Activated CD4-positive, alpha-beta T cell treated with anti-CD3 and anti-CD28 coated beads, Interleukin-2, amount 50 U/mL, for 16 hours (primary cell): ENCODE data around the gene APBA2.
"Not testable (repeated sequence)": the region's sequence is repeated elsewhere in the genome, so short reads cannot be mapped to it uniquely, and the experiment has no call there.

Experiments used
- DNase-seq: peaks from one replicate; pipeline ENCODE4 v3.0.0-alpha.2; 2020

APBA2 gene

DNA sequence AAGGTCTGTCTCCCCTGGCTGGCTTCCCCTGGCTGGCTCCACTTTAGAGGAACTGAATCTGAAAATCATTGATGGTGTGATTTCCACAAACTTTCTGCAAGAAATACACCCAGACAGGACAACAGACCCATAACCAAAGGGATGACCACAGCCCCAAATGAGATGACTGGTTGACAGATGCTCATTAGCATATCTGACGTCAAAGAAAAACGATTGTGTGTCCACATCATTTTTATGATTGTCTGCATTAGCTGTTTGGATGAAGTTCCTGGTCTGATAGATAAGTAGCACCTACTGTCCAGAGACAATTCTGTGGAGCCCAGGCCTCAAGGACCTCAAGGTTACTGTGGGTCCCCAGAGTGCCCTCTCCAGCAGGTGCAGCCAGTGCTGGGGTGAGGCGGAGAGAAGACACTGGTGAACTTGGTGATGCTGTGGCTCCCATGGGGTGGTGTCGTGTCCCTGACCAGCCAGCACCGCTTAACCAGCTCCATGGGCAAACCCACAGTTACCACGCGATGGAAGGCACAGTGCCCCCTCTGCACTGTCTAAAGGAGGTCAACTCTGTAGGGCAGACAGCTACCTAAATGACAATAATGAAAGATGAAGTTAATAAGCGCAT is 256.5 kb downstream of the APBA2 start:
- DNase-seq: no peak

DNA sequence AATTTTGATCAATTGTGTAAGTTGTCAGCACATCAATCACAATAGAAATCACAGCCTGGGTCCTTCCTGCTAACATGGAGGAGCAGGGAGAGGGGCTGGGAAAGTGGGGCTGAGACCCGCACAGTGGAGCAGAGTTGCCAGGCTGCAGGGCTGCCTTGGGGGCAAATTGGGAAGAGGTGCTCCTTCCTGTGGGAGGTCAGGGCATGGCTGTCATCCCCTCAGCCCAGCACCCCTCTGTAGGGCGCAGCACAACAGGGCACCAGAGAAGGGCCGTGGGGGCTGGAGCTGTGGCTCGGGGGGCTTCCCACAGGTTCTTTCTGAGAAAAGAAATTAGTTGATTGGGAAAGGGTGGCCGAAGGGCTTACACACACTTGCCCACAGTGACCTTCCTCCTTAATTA is 257.5 kb downstream of the APBA2 start:
- DNase-seq: no peak

DNA sequence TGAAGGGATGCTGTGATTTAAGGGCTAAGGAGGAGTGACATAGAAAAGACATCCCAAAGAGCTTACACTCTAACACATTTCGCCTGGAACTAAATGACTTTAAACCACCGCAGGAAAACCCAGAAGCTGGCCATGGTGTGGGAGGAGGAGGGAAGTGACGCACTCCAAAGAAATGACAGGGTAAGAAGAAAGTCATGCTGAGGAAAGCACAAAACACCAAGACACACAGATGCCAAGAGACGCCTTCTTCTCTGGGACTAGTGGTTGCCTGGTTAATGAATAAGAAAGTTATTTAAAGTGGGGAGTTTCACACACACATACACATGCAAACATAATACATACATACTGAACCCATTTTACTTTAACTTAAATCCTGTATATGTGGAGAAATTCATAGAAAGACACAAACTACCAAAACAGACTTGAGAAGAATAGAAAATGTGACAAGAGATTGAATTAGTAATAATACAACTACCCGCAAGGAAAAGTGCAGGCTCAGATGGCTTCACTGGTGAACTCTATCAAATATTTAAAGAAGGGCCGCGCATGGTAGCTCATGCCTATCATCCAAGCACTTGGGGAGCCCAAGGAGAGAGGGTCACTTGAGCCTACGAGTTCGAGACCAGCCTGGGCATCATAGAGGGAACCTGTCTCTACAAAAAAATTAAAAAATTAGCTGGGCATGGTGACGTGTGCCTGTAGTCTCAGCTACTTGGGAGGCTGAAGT is 258.3 kb downstream of the APBA2 start:
- DNase-seq: no peak

DNA sequence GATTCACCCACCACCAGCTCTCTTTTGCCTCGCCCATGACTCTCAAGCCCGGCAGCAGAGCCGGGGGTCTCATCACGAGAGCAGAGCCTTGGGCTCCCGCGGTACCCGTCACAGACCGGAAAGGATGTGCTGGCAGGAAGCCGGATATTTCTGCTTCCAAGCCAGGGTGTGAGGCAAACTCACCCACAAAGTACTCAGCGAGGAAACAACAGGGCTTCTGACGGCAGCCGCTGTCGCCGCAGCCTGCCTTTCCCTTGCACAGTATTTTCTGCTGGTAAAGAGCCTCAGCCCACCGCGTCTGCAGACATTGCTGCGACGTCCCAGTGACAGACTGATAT is 263.9 kb downstream of the APBA2 start:
- DNase-seq: no peak

DNA sequence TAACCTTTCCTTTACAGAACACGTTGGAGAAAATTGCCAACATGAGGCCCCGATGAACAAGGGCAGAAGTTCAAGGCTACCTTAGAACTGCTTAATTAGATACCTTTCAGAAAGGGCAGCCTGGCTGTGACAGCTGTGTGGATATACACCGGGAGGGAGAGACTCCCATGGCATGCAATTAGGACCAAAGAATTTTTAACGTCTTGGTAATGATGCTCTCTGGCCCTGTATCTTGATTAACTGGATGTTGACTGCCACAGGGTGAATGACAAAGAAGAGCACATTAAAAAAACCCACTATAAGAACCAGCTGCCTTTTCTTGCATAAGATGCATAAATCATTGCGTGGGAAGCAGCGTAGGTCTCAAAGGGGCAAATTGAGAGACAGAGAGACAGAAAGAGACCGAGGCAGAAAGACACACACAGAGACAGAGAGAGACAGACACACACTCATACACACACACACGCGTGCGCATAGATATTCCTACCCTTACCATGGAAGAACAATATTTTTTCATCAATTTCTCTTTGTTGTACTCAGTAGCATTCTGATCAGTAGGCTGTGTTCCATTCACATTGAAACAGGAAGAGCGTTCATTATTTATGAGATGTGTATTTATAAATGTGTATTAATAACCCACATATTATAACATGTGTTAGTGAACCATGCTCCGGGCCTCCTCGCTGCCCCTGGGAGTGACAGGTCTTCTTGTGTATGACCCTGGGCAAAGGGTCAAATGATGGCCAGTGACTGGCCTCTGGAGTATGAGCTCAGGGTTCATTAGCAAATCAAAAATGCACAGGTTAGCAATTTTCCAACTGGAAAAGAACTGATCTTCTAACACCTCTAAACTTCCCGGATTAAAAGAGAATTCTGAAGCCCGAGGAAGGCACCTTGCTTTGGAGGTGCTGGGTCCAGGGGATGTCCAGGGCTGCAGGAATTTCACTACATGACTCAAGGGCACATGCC is 265.0 kb downstream of the APBA2 start:
- no peak for DNase-seq

DNA sequence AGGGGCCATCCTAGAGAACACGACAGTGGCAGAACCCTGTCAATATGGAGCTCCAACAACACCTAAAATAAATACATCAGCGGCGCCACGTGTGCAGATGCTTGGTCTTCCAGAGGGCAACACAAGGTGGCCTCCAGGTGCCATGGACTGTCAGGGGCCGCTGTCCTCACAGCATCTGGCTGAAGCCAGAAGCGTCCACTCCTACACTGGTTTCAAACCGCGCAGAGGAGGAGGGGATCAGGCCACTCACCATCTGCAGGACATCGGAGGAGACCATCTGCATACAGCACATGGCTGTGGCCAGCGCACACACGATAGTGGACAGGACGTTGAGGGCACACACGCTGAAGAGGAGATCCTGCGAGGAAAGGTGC is 265.7 kb downstream of the APBA2 start:
- DNase-seq: no peak

DNA sequence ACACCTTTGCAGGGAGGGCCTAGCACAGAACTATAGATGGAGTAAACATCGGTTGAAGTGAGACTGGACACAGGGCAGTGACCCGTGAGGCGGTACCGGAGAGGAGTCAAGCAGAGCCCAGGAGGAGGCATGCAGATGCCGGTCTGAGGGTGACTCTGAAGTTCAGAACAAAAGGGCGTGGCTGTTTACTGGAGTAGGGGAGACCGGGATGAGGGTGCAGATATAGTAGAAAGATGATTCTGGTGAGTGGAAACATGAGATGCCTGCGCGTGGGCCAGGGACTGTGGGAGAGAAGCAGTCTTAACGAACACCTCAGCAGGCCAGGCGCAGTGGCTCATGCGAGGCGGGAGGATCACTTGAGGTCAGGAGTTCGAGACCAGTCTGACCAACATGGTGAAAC is 270.7 kb downstream of the APBA2 start:
- no peak for DNase-seq

DNA sequence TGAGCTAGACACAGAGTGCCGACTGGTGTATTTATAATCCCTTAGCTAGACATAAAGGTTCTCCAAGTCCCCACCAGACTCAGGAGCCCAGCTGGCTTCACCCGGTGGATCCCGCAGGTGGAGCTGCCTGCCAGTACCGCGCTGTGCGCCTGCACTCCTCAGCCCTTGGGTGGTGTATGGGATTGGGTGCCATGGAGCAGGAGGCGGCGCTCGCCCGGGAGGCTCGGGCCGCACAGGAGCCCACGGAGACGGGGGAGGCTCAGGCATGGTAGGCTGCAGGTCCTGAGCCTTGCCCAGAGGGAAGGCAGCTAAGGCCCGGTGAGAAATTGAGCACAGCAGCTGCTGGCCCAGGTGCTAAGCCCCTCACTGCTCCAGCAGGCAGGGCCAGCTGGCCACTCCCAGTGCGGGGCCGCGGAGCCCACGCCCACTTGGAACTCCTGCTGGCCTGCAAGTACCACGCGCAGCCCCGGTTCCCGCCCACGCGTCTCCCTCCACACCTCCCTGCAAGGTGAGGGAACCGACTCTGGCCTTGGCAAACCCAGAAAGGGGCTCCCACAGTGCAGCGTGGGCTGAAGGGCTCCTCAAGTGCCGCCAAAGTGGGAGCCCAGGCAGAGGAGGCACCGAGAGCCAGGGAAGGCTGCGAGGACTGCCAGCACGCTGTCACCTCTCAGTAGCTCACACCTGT is 274.1 kb downstream of the APBA2 start:
- DNase-seq: no peak

DNA sequence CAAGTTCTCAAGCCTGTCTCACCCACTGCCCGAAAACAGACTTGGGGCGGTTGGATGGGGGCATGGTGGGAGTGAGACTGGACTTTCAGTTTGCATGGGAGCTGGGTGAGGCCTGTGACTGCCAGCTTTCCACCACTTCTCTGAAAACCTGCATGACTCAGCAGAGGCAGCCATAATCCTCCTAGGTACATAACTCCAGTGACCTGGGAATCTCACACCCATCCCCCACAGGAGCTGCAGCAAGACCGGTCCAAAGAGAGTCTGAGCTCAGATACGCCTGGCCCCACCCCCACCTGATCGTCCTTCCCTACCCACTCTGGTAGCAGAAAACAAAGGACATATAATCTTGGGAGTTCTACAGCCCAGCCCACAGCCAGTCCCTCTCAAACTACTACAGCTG is 276.6 kb downstream of the APBA2 start:
- no peak for DNase-seq

DNA sequence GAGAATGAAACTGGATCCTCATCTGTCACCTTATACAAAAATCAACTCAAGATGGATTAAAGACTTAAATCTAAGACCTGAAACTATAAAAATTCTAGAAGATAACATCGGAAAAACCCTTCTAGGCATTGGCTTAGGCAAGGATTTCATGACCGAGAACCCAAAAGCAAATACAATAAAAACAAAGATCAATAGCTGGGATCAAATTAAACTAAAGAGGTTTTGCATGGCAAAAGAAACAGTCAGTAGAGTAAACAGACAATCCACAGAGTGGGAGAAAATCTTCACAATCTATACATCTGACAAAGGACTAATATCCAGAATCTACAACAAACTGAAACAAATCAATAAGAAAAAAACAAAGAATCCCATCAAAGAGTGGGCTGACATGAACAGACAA is 281.3 kb downstream of the APBA2 start:
- not testable (repeated sequence) for DNase-seq
